NCI-H2171 (cell line): Measurements from ENCODE around the gene INPP5F.
"Not testable (repeated sequence)": the region's sequence is repeated elsewhere in the genome, so short reads cannot be mapped to it uniquely, and the experiment has no call there.

ENCODE experiments used
- DNase-seq: peaks from one replicate; lab custom pipeline; 2025; lab: John Stamatoyannopoulos, UW

The INPP5F gene

GRCh38 chr10:119863951-119864565 lies 138.2 kb downstream of the INPP5F start:
- no peak for DNase-seq

GRCh38 chr10:119865699-119866240 lies 139.9 kb downstream of the INPP5F start:
- no peak for DNase-seq

GRCh38 chr10:119867317-119867716 lies 141.5 kb downstream of the INPP5F start:
- no peak for DNase-seq

DNA sequence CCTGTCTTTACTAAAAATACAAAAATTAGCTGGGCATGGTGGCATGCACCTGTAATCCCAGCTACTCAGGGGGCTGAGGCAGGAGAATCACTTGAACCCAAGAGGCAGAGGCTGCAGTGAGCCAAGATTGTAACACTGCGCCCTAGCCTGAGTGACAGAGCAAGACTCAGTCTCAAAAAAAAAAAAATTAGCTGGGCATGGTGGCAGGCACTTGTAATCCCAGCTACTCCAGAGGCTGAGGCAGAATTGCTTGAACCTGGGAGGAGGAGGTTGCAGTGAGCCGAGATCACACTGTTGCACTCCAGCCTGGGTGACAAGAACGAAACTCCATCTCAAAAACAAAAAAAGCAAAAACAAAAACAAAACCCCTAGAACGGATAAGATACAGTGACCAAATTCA lies 143.5 kb downstream of the INPP5F start:
- not testable (repeated sequence) for DNase-seq

DNA sequence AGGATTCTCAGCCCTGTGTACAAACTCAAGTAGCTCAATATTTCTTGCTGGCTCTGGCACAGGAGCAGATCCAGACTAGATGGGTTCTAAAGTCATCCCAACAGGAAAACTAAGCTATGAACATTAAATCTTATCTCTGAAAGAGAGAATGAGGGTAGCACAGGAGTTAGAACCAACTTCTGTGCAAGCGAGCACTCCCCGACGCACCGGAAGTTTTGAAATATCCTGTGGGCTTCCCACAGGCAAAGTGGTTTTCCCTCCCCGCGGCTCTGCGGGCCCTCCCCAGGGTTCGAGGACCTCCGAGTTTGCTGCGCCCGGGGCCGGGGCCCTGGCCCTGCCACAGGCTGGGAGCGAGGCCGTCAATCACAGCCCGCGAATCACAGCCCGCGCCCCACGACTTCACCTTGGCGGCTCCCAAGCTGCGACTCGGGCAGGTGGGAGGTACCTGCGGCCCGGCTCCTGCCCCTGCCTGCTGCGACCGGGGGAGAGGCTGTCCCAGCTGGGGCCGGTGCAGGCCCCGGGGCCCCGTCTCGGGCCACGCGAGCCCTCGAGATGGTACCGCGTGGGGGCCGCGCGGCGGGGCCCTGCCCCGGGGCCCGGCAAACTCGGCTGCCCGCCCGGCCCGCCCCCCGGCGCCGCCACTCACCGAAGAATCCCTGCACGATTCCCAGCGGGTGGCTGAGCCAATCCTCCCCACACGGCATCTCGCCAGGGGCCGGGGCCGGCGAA lies 146.2 kb downstream of the INPP5F start:
- peak; percentile 33 for DNase-seq

- no peak for DNase-seq
These were observed 146.7 kb downstream of the INPP5F start, which contains the start of gene MCMBP for GRCh38 chr10:119872610-119872859. MCMBP (minus strand) TSS chr10:119872843; CDS start chr10:119872584, 259 bp downstream.

- peak; percentile 79 for DNase-seq
These were observed 147.2 kb downstream of the INPP5F start for GRCh38 chr10:119872860-119873681.

GRCh38 chr10:119878524-119878923 lies 152.7 kb downstream of the INPP5F start:
- no peak for DNase-seq
